Vagina (tissue), 2 donors: ENCODE results near the gene ZNF521.

Experiments
- POLR2A ChIP-seq, 2 donors: fragments of 450-650 bp; IDR thresholded peaks; one replicate each; pipeline ENCODE4 v1.6.1; 2017; ENCODE audit warnings: antibody characterized with exemption in 2 of 2, mild to moderate bottlenecking in 2 of 2, moderate library complexity in 2 of 2
- POLR2AphosphoS5 ChIP-seq, 2 donors: sonication (generic); formaldehyde crosslinking; IDR thresholded peaks; one replicate each; pipeline ENCODE4 v1.9.0; 2017; ENCODE audit warnings: antibody characterized with exemption in 2 of 2, mild to moderate bottlenecking in 2 of 2, low read depth in 1 of 2; ENCODE audit not compliant: insufficient read depth in 1 of 2
- TF ChIP-seq, protein P1 (sequence below), 3 experiments: fragments of 450-650 bp in 2 of 3; fragments of 200-600 bp in 1 of 3; sonication (generic) in 1 of 3; IDR thresholded peaks; one replicate each; pipeline ENCODE4 v1.5.1; 2017 to 2019; ENCODE audit warnings: antibody characterized with exemption in 3 of 3, mild to moderate bottlenecking in 2 of 3, moderate library complexity in 2 of 3

DNA sequence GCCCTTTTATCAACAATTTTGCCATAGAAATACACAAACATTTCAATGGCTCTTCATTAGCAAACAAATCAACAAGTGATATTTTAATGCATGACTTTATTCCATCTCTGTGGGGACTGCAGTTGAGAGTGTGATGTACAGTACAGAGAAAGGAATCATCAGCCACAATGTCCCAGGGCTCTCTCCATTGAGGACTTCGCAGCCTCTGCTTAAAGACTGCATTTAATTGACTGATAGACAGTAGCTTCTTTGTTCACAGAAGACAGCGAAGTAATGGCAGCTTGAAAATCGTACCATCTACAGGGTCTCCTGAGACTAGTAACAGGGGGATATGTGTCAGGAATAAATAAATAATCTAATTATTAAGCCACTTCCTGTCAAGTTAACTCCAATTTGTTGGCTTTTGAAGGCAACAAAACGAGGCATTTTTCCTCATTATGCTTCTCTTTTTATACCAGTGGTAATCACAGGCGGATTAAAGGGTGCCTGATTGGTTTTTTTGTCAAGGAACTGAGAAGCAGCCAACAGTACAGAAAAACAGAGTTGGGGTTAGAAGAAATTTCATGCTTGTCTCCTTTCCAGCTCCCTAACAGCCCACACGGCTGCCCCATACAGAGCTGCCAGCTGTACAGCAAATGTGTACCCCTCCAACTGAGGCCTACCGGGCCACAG lies 164.3 kb downstream of the ZNF521 start:
- TF ChIP-seq, protein P1, sequence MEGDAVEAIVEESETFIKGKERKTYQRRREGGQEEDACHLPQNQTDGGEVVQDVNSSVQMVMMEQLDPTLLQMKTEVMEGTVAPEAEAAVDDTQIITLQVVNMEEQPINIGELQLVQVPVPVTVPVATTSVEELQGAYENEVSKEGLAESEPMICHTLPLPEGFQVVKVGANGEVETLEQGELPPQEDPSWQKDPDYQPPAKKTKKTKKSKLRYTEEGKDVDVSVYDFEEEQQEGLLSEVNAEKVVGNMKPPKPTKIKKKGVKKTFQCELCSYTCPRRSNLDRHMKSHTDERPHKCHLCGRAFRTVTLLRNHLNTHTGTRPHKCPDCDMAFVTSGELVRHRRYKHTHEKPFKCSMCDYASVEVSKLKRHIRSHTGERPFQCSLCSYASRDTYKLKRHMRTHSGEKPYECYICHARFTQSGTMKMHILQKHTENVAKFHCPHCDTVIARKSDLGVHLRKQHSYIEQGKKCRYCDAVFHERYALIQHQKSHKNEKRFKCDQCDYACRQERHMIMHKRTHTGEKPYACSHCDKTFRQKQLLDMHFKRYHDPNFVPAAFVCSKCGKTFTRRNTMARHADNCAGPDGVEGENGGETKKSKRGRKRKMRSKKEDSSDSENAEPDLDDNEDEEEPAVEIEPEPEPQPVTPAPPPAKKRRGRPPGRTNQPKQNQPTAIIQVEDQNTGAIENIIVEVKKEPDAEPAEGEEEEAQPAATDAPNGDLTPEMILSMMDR (IDR thresholded peaks at IDR 0.05) = no peak
- TF ChIP-seq POLR2AphosphoS5 (IDR thresholded peaks at IDR 0.05; ENCODE audit: insufficient read depth in 1 of 2, low read depth in 1 of 2) (no peak), POLR2A (IDR thresholded peaks at IDR 0.05) (no peak)
